ENCODE measurements around the gene LCP1. TPM values are rescaled to one million over a fixed set of nuclear protein-coding genes. Genes with fewer than 3 reads are reported as not detected.

LCP1 gene
- total RNA-seq, 1 donor from 2014 or later = 0.53 TPM

GRCh38 chr13:46154136-46154801, 27.7 kb downstream of the LCP1 start:
- FAIRE-seq = no peak
- H3K36me3 ChIP-seq (ENCODE audit: control insufficient read depth, insufficient read depth, low read length) = no peaks in the 10 kb centered on the region
- no peak overlapping the region for H3K4me3 ChIP-seq (ENCODE audit: low read depth, low read length)
- peaks cover 2% of the 10 kb centered on the region for H3K27me3 ChIP-seq (ENCODE audit: control insufficient read depth, insufficient read depth, low read length)
- no peak for TF ChIP-seq CTCF (IDR thresholded peaks at IDR 0.05; ENCODE audit: insufficient read depth, low read length, severe bottlenecking)
- DNase-seq (ENCODE audit: low read depth) = no peak

GRCh38 chr13:46152627-46153328, 29.2 kb downstream of the LCP1 start:
- DNase-seq (ENCODE audit: low read depth) (no peak), FAIRE-seq (no peak)
- H3K27me3 ChIP-seq (ENCODE audit: control insufficient read depth, insufficient read depth, low read length) = peaks cover 2% of the 10 kb centered on the region
- H3K4me3 ChIP-seq (ENCODE audit: low read depth, low read length) = no peak overlapping the region
- H3K36me3 ChIP-seq (ENCODE audit: control insufficient read depth, insufficient read depth, low read length) = no peaks in the 10 kb centered on the region
- no peak for TF ChIP-seq CTCF (IDR thresholded peaks at IDR 0.05; ENCODE audit: insufficient read depth, low read length, severe bottlenecking)

GRCh38 chr13:46150134-46150693, 31.8 kb downstream of the LCP1 start:
- TF ChIP-seq CTCF (IDR thresholded peaks at IDR 0.05; ENCODE audit: insufficient read depth, low read length, severe bottlenecking) = no peak
- Histone ChIP-seq H3K27me3 (ENCODE audit: control insufficient read depth, insufficient read depth, low read length) (peaks cover 5% of the 10 kb centered on the region), H3K4me3 (ENCODE audit: low read depth, low read length) (no peak overlapping the region), H3K36me3 (ENCODE audit: control insufficient read depth, insufficient read depth, low read length) (no peaks in the 10 kb centered on the region)
- FAIRE-seq (no peak), DNase-seq (ENCODE audit: low read depth) (no peak)

GRCh38 chr13:46149272-46150133, 32.5 kb downstream of the LCP1 start:
- Histone ChIP-seq H3K27me3 (ENCODE audit: control insufficient read depth, insufficient read depth, low read length) (peaks cover 5% of the 10 kb centered on the region), H3K36me3 (ENCODE audit: control insufficient read depth, insufficient read depth, low read length) (no peaks in the 10 kb centered on the region), H3K4me3 (ENCODE audit: low read depth, low read length) (no peak overlapping the region)
- no peak for TF ChIP-seq CTCF (IDR thresholded peaks at IDR 0.05; ENCODE audit: insufficient read depth, low read length, severe bottlenecking)
- FAIRE-seq (peak; percentile 43), DNase-seq (ENCODE audit: low read depth) (peak; percentile 31)

GRCh38 chr13:46146898-46147297, 35.1 kb downstream of the LCP1 start:
- Histone ChIP-seq H3K36me3 (ENCODE audit: control insufficient read depth, insufficient read depth, low read length) (no peaks in the 10 kb centered on the region), H3K4me3 (ENCODE audit: low read depth, low read length) (no peak overlapping the region), H3K27me3 (ENCODE audit: control insufficient read depth, insufficient read depth, low read length) (peaks cover 5% of the 10 kb centered on the region)
- FAIRE-seq (no peak), DNase-seq (ENCODE audit: low read depth) (peak; percentile 16)
- TF ChIP-seq CTCF (IDR thresholded peaks at IDR 0.05; ENCODE audit: insufficient read depth, low read length, severe bottlenecking) = no peak
